Measurements from ENCODE around the gene COMTD1.

DNA sequence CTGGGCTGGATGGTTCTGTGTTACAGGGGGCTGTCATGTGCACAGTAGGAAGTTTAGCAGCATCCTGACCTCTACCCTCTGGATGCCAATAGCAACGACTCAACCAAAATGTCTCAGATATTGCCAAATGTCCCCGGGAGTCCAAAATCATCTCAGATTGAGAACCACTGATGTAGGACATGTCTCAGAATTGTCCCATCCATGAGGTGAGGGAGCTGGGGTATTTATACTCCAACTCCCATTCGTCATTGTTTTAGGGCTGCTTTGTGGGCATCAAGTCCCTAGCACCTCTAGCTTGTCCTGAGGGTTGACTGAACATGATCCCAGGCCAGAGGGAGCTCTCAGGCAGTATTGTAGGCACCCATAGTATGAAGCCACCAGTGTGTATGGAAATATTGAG, 25.2 kb upstream of the COMTD1 start:
- TF ChIP-seq, protein P1, sequence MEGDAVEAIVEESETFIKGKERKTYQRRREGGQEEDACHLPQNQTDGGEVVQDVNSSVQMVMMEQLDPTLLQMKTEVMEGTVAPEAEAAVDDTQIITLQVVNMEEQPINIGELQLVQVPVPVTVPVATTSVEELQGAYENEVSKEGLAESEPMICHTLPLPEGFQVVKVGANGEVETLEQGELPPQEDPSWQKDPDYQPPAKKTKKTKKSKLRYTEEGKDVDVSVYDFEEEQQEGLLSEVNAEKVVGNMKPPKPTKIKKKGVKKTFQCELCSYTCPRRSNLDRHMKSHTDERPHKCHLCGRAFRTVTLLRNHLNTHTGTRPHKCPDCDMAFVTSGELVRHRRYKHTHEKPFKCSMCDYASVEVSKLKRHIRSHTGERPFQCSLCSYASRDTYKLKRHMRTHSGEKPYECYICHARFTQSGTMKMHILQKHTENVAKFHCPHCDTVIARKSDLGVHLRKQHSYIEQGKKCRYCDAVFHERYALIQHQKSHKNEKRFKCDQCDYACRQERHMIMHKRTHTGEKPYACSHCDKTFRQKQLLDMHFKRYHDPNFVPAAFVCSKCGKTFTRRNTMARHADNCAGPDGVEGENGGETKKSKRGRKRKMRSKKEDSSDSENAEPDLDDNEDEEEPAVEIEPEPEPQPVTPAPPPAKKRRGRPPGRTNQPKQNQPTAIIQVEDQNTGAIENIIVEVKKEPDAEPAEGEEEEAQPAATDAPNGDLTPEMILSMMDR (IDR thresholded peaks at IDR 0.05): no peak
- no peak for TF ChIP-seq POLR2A (IDR thresholded peaks at IDR 0.05)
- TF ChIP-seq EP300 (IDR thresholded peaks at IDR 0.05): no peak
